CD4-positive, alpha-beta T cell treated with Interleukin-6 for 4 hours (primary cell): Measurements from ENCODE around the gene PPP1R2B.
"Not testable (repeated sequence)": the region's sequence is repeated elsewhere in the genome, so short reads cannot be mapped to it uniquely, and the experiment has no call there.

Experiments
- DNase-seq: peaks from one replicate; pipeline ENCODE4 v3.0.0-alpha.2; 2020; ENCODE audit warnings: mixed read lengths

Gene PPP1R2B

DNA sequence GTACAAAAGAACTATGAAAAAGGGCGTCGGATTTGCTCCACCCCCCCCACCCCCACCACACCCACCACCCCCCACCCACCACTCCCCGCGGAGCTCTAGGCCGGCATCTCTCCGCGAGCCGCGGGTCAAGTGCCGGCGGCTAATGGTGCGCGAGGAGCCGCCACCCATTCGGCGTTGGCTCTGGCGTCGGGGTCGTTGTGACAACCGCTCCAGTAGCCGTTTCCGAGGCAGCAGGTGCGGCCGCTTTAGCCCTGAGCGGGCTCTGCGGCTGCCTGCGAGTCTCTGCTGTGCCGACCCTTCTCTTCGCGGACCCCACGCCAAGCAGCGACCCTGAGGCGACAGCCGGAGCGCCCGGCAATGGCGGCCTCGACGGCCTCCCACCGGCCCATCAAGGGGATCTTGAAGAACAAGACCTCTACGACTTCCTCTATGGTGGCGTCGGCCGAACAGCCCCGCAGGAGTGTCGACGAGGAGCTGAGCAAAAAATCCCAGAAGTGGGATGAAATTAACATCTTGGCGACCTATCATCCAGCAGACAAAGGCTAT lies at the start of gene PPP1R2B:
Gene PPP1R2B (plus strand): TSS at position 90 of the 546 bp plus-strand sequence. CDS start 268 bp downstream, at position 358.
- no peak for DNase-seq

- no peak for DNase-seq
Observed at GRCh38 chr5:156800929-156801328, 49.2 kb upstream of the PPP1R2B start.

GRCh38 chr5:156802501-156802900 lies 47.6 kb upstream of the PPP1R2B start:
- DNase-seq = no peak

GRCh38 chr5:156803404-156803803 lies 46.7 kb upstream of the PPP1R2B start:
- DNase-seq = no peak

GRCh38 chr5:156812959-156813358 lies 37.1 kb upstream of the PPP1R2B start:
- no peak for DNase-seq

DNA sequence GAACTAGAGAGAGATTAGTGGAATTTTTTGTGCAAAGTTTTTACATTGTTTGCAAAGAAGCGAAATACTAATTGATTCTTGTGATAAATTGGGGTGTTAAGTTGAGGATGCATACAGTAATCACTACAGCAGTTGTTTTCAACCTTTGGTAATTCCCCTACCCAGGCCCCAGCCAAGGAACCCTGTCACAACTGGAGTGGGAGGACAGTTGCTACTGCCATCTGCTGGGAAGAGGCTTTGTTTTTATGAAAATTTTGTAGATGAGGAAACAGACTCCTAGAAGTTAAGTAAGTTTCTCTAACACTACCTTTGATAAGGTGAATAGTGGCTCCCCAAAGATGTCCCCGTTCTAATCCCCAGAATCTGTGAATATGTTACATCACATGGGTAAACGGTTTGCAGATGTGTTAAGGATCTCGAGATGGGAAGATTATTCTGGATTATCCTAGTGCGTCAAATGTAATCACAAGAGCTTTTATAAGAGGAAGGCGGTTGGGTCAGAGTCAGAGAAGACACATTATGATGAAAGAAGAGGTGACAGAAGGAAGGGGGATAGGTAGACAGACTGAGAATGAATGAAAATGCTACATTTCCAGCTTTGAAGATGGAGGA lies 34.0 kb upstream of the PPP1R2B start:
- DNase-seq = no peak

- no peak for DNase-seq
Observed at GRCh38 chr5:156819537-156819936, 30.6 kb upstream of the PPP1R2B start.

DNA sequence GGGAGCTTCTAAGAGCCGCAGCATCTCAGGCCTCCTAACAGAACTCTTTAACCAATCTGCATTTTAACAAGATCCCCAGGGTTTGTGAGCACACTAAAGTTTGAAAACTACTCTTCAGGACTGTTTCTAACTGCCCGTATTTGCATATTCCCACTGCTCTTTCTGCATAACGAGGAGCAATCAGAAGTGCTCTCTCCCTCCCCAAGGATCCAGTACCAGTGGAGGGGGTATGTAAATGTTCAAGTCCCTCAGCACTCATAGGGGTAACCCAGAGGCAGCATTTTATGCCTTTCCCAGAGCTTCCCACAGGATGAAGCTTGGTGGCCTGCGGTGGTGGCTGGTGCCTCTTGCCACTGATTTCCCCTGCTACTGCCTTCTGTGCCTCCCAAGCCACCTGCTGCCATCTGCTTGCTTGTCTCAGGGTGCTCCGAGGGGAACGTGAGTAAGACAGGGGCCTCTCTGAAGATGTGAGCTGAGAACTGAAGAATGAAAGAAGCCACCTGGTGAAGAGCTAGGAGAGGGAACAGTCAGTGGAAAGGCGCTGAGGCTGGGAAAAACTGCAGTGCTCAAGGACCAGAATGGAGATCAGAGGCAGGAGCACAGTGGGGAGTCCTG lies 30.0 kb upstream of the PPP1R2B start:
- no peak for DNase-seq

- no peak for DNase-seq
Observed at GRCh38 chr5:156824241-156824640, 25.9 kb upstream of the PPP1R2B start.

- no peak for DNase-seq
Observed at GRCh38 chr5:156824800-156825199, 25.3 kb upstream of the PPP1R2B start.

DNA sequence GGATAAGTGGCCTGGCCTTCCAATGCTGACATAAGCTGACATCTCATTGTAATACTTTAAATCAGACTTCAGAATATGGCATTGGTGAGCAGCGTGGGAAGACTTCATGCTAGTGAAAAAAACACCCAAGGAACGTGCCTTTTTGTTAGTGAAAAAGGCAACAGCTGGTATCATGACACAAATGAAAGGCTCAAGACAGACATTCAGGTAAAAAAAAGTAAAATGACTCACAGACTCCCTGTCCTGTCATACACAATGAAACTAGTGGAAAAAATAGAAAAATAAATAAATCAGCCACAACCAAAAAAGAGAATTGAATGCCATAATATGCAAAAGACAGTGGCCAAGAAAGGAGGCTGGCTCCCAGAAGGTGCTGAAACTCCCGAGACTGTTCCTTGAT lies 24.4 kb upstream of the PPP1R2B start:
- DNase-seq = no peak

- DNase-seq = no peak
Observed at GRCh38 chr5:156826150-156826549, 23.9 kb upstream of the PPP1R2B start.

- DNase-seq = no peak
Observed at GRCh38 chr5:156834916-156835315, 15.2 kb upstream of the PPP1R2B start.

DNA sequence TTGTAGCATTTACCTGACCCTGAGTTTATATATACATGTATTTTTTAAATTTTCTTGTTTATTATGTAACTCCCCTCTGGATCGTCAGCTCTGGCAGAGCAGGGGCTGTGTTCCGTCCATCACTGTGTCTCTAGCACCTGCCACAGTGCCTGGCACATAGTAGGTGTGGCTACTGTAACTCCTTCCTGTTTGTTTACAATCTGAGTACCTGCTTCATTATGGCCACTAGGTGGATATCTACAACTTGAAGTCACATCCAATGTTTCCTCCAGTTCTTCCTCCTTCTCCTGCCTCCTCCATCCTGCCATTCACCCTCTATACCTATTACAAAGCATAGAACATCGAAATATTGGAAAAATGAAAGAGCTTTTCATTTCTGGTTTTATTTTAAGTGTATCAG lies 14.2 kb upstream of the PPP1R2B start:
- DNase-seq = no peak

DNA sequence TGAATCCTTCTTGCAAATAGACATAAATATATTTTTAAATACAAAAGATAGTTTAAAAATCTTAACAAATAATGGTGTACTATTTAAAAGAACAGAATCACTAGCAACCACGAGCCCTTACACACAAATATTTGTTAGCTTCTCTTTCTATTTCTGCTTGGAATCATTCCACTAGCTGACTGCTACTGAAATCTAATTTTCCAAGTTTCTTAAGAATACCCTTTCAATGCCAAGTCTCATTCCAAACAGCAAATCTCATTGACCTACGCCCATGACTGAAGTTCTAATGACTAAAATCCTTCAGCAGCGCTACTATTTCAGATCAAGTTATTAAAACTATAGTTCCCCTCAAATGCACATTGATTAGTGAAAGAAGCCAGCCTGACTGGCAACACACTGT lies 13.2 kb upstream of the PPP1R2B start:
- DNase-seq = no peak

GRCh38 chr5:156838961-156839360 lies 11.1 kb upstream of the PPP1R2B start:
- no peak for DNase-seq

- no peak for DNase-seq
Observed at GRCh38 chr5:156841737-156842136, 8.4 kb upstream of the PPP1R2B start.

GRCh38 chr5:156846914-156847313 lies 3.2 kb upstream of the PPP1R2B start:
- DNase-seq = no peak

- DNase-seq = not testable (repeated sequence)
Observed at GRCh38 chr5:156848447-156848846, 1.6 kb upstream of the PPP1R2B start.

DNA sequence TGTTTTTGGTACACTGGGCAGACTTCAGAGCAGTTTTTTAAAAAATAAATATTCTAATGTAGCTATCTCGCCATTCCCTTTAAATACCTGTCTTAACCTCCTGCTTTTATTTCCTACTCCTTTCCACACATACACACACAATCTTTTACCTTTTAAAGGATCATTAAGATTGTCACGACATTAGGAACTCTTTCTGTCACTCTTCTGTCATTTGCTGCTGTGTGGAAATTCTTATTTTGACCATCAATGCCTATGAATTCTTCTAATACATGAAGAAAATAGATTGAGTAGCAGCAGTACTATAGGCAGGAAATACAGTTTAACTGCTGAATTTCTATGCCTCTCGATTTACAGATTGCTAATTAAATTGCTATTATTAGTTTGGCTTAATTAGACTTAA lies 1.8 kb downstream of the PPP1R2B start:
- no peak for DNase-seq

DNA sequence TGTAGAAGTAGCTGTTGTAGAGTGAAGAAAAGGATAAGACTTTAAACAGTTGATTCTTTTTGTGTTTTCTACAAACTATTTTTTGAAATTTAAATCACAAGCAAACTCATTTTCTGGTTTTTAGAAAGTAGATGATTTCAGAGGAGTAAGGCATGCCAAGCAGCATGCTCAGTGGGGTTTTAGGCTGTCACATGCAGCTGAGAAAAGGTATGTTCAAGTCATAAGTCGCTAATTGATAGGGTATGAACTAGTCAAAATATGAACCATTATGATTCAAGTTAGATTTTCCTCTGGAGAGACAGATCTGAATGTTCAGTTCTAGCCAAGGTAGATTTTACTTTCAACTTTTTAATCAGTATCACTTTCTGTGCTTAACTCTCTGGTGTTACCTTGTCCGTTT lies 3.0 kb downstream of the PPP1R2B start:
- not testable (repeated sequence) for DNase-seq

DNA sequence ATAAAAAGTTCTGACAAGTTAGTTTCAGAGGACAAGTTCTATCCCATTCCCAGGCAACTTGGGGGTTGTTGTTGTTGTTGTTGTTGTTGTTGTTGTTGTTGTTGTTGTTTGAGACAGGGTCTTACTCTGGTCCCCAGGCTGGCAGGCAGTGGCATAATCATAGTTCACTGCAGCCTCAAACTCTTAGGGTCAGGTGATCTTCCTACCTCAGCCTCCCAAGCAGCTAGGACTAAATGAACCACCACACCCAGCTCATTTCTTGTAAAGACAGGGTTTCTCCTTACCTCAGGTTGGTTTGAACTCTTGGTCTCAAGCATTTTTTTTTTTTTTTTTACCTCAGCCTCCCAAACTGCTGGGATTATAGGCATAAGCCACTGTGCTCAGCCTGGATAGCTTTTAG lies 15.3 kb downstream of the PPP1R2B start:
- DNase-seq = no peak

GRCh38 chr5:156870498-156870839 lies 20.4 kb downstream of the PPP1R2B start:
- DNase-seq = no peak

GRCh38 chr5:156871212-156871611 lies 21.1 kb downstream of the PPP1R2B start:
- no peak for DNase-seq
